ENCODE measurements around the gene MACROD2. TPM values are rescaled to one million over a fixed set of nuclear protein-coding genes. Genes with fewer than 3 reads are reported as not detected.
A peak's percentile ranks its signal among the peaks of the same experiment; 100 is the strongest.

The MACROD2 gene
- total RNA-seq, 1 donor from 2014 or later: 2.4 TPM

DNA sequence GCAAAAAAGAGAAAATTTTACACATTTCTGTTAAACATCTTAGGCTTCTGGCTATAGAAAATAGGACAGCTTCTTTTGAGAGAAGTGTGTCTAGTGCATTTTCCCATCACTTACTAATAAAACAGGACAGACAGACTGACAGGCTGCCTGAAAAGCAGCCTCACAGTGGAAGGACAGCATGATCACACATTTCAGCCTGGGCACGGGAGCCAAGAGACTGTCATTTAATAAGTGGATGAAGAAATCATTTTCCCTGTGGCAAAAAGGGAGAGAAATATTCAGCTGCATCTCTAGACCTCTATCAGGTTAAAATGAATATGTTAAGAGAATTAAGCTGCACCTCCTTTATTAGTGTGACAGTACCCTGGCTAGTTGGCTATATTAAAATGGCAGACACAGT is 1617.5 kb downstream of the MACROD2 start:
- Histone ChIP-seq H3K27ac (ENCODE audit: low read depth, low read length) (no peak overlapping the region), H3K36me3 (ENCODE audit: insufficient read depth, low read length) (no peaks in the 10 kb centered on the region), H3K4me1 (ENCODE audit: insufficient read depth, low read length) (no peaks in the 10 kb centered on the region), H4K20me1 (ENCODE audit: insufficient read depth, low read length) (no peaks in the 10 kb centered on the region), H3K4me2 (ENCODE audit: low read length) (no peak overlapping the region), H3K4me3 (ENCODE audit: insufficient read depth, low read depth, low read length) (no peak overlapping the region), H3K79me2 (ENCODE audit: insufficient read depth, low read length) (no peaks in the 10 kb centered on the region), H3K9ac (ENCODE audit: low read length) (no peak overlapping the region), H3K27me3 (ENCODE audit: insufficient read depth, low read length) (no peaks in the 10 kb centered on the region), H2AFZ (ENCODE audit: low read depth, low read length) (no peak overlapping the region), H3K9me3 (ENCODE audit: insufficient read depth, low read depth, low read length) (no peaks in the 10 kb centered on the region)
- Mint-ChIP-seq H3K9me3 (ENCODE audit: unreplicated experiment) (no peaks in the 10 kb centered on the region), H3K27me3 (ENCODE audit: low read depth, unreplicated experiment) (no peaks in the 10 kb centered on the region), H3K4me1 (ENCODE audit: low read depth, unreplicated experiment) (peaks cover 3% of the 10 kb centered on the region), H3K27ac (ENCODE audit: unreplicated experiment) (no peak overlapping the region), H3K36me3 (ENCODE audit: low read depth, unreplicated experiment) (no peaks in the 10 kb centered on the region), H3K4me3 (ENCODE audit: unreplicated experiment) (no peak overlapping the region)
- DNase-seq (ENCODE audit: low read depth) (no peak), FAIRE-seq (no peak)
- TF ChIP-seq, protein P1, sequence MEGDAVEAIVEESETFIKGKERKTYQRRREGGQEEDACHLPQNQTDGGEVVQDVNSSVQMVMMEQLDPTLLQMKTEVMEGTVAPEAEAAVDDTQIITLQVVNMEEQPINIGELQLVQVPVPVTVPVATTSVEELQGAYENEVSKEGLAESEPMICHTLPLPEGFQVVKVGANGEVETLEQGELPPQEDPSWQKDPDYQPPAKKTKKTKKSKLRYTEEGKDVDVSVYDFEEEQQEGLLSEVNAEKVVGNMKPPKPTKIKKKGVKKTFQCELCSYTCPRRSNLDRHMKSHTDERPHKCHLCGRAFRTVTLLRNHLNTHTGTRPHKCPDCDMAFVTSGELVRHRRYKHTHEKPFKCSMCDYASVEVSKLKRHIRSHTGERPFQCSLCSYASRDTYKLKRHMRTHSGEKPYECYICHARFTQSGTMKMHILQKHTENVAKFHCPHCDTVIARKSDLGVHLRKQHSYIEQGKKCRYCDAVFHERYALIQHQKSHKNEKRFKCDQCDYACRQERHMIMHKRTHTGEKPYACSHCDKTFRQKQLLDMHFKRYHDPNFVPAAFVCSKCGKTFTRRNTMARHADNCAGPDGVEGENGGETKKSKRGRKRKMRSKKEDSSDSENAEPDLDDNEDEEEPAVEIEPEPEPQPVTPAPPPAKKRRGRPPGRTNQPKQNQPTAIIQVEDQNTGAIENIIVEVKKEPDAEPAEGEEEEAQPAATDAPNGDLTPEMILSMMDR (IDR thresholded peaks at IDR 0.05; ENCODE audit: insufficient read depth, low read depth, low read length): no peak
- TF ChIP-seq EZH2 (IDR thresholded peaks at IDR 0.05; ENCODE audit: insufficient read depth, low read length): no peak

DNA sequence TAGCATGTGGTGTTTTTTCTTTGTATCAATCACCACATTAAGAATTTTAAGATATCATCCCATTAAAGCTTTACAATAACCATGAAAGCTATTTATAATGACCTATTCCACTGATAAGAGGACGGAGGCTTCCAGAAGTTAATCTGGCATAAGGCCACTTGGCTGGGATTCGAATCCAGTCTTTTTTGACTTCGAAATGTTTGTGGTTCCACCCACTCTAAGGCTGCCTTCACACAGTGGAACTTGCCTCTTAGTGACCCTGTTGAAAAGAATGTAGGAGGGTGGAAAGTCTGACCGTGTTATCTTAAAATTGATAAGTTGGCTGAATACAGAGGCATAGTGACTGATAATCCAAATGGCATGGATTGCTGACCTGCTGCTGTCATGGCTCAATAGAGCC is 1618.2 kb downstream of the MACROD2 start:
- Mint-ChIP-seq H3K36me3 (ENCODE audit: low read depth, unreplicated experiment) (no peaks in the 10 kb centered on the region), H3K27me3 (ENCODE audit: low read depth, unreplicated experiment) (no peaks in the 10 kb centered on the region), H3K4me3 (ENCODE audit: unreplicated experiment) (no peak overlapping the region), H3K9me3 (ENCODE audit: unreplicated experiment) (no peaks in the 10 kb centered on the region), H3K4me1 (ENCODE audit: low read depth, unreplicated experiment) (peaks cover 3% of the 10 kb centered on the region), H3K27ac (ENCODE audit: unreplicated experiment) (no peak overlapping the region)
- H2AFZ ChIP-seq (ENCODE audit: low read depth, low read length): no peak overlapping the region
- no peak for TF ChIP-seq EZH2 (IDR thresholded peaks at IDR 0.05; ENCODE audit: insufficient read depth, low read length)
- TF ChIP-seq, protein P1 (IDR thresholded peaks at IDR 0.05; ENCODE audit: insufficient read depth, low read depth, low read length): no peak
- H4K20me1 ChIP-seq (ENCODE audit: insufficient read depth, low read length): no peaks in the 10 kb centered on the region
- H3K27me3 ChIP-seq (ENCODE audit: insufficient read depth, low read length): no peaks in the 10 kb centered on the region
- DNase-seq (ENCODE audit: low read depth) (peak; percentile 32), FAIRE-seq (no peak)
- no peak overlapping the region for H3K27ac ChIP-seq (ENCODE audit: low read depth, low read length)
- no peaks in the 10 kb centered on the region for H3K36me3 ChIP-seq (ENCODE audit: insufficient read depth, low read length)
- H3K9ac ChIP-seq (ENCODE audit: low read length): no peak overlapping the region
- no peaks in the 10 kb centered on the region for H3K9me3 ChIP-seq (ENCODE audit: insufficient read depth, low read depth, low read length)
- no peak overlapping the region for H3K4me3 ChIP-seq (ENCODE audit: insufficient read depth, low read depth, low read length)
- H3K4me1 ChIP-seq (ENCODE audit: insufficient read depth, low read length): no peaks in the 10 kb centered on the region
- no peaks in the 10 kb centered on the region for H3K79me2 ChIP-seq (ENCODE audit: insufficient read depth, low read length)
- H3K4me2 ChIP-seq (ENCODE audit: low read length): no peak overlapping the region

DNA sequence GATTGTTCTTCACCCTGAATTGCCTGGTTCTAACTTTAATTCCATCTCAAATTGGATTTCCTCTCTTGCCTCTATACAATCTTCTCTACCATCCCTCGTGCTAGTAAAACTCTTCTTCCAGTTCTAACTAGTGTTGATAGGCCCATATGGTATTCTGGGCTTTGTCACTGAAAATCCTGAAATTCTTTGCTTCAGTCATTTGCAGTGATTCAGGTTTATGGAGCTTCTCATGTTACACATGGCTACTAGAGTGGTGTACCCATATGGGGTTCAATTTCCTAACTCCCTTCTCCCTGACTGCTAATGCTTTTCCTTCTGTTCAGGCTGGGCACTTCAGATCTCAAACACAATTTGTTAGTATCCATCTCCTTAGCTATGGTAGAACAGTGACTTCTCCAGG is 1621.3 kb downstream of the MACROD2 start:
- H3K4me2 ChIP-seq (ENCODE audit: low read length): no peak overlapping the region

More for the DNA sequence above, 1621.3 kb downstream of the MACROD2 start:
- Mint-ChIP-seq H3K4me3 (ENCODE audit: unreplicated experiment) (no peak overlapping the region), H3K9me3 (ENCODE audit: unreplicated experiment) (no peaks in the 10 kb centered on the region), H3K27me3 (ENCODE audit: low read depth, unreplicated experiment) (no peaks in the 10 kb centered on the region), H3K4me1 (ENCODE audit: low read depth, unreplicated experiment) (peaks cover 3% of the 10 kb centered on the region), H3K36me3 (ENCODE audit: low read depth, unreplicated experiment) (no peaks in the 10 kb centered on the region), H3K27ac (ENCODE audit: unreplicated experiment) (no peak overlapping the region)
- Histone ChIP-seq H3K4me1 (ENCODE audit: insufficient read depth, low read length) (no peaks in the 10 kb centered on the region), H3K27me3 (ENCODE audit: insufficient read depth, low read length) (no peaks in the 10 kb centered on the region), H3K79me2 (ENCODE audit: insufficient read depth, low read length) (no peaks in the 10 kb centered on the region), H3K36me3 (ENCODE audit: insufficient read depth, low read length) (no peaks in the 10 kb centered on the region), H3K9ac (ENCODE audit: low read length) (no peak overlapping the region), H2AFZ (ENCODE audit: low read depth, low read length) (no peak overlapping the region), H3K4me3 (ENCODE audit: insufficient read depth, low read depth, low read length) (no peak overlapping the region), H3K27ac (ENCODE audit: low read depth, low read length) (no peak overlapping the region), H3K9me3 (ENCODE audit: insufficient read depth, low read depth, low read length) (no peaks in the 10 kb centered on the region), H4K20me1 (ENCODE audit: insufficient read depth, low read length) (no peaks in the 10 kb centered on the region)
- TF ChIP-seq EZH2 (IDR thresholded peaks at IDR 0.05; ENCODE audit: insufficient read depth, low read length): no peak
- TF ChIP-seq, protein P1 (IDR thresholded peaks at IDR 0.05; ENCODE audit: insufficient read depth, low read depth, low read length): no peak
- DNase-seq (ENCODE audit: low read depth): no peak
- FAIRE-seq: peak; percentile 49
